Gastroesophageal sphincter (tissue), 3 donors: Measurements from ENCODE around the gene CYSTM1.

Source experiments
- EP300 ChIP-seq: sonication (generic); formaldehyde crosslinking; IDR thresholded peaks from one replicate; pipeline ENCODE4 v1.6.1; 2017; ENCODE audit warnings: antibody characterized with exemption, mild to moderate bottlenecking
- POLR2A ChIP-seq, 2 donors: fragments of 450-650 bp; IDR thresholded peaks; one replicate each; pipeline ENCODE4 v1.6.1; 2017; ENCODE audit warnings: antibody characterized with exemption in 2 of 2, mild to moderate bottlenecking in 2 of 2, moderate library complexity in 1 of 2
- POLR2AphosphoS5 ChIP-seq: sonication (generic); formaldehyde crosslinking; IDR thresholded peaks from one replicate; pipeline ENCODE4 v1.6.1; 2017; ENCODE audit warnings: antibody characterized with exemption
- TF ChIP-seq, protein P1 (sequence below), 4 experiments: fragments of 200-600 bp in 2 of 4; fragments of 450-650 bp in 2 of 4; sonication (generic) in 1 of 4; IDR thresholded peaks; one replicate each; pipeline ENCODE4 v1.5.1; 2017 to 2019; ENCODE audit warnings: antibody characterized with exemption in 4 of 4, mild to moderate bottlenecking in 2 of 4, moderate library complexity in 2 of 4

DNA sequence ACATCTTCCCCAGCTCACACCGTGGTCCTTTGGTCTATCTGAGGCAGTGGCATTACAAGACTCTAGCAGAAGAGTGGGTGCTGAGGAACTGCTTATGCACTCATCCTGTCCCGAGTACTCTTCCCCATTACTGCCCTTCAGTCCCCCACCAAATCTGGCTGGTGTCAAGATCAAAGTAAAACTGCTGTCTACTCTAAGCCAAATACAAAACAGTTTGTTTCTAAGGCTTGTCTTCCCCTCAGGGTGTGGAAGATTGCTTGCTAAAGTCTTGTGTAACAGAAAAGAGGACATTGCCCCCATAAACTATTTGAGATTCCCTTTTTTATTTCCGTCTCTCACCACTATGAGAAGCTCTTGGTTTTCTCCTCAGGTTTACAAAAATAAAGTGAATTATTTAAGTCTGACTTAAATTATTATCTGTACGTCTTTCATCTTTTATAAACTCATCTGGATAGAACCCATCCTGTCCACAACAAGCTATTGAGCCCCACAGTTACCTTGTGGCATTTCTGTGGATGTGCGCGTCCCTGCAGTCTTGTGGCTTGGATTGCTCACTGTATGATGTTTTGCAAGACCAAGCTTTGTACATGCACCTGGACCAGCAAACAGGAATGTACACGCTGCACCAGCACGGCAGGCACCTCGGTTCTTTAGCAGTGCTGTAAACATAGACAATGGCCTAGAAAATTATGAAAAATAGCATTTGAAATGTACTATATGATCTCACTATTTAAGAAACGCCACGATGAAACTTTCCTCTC is 61.0 kb downstream of the CYSTM1 start:
- TF ChIP-seq, protein P1, sequence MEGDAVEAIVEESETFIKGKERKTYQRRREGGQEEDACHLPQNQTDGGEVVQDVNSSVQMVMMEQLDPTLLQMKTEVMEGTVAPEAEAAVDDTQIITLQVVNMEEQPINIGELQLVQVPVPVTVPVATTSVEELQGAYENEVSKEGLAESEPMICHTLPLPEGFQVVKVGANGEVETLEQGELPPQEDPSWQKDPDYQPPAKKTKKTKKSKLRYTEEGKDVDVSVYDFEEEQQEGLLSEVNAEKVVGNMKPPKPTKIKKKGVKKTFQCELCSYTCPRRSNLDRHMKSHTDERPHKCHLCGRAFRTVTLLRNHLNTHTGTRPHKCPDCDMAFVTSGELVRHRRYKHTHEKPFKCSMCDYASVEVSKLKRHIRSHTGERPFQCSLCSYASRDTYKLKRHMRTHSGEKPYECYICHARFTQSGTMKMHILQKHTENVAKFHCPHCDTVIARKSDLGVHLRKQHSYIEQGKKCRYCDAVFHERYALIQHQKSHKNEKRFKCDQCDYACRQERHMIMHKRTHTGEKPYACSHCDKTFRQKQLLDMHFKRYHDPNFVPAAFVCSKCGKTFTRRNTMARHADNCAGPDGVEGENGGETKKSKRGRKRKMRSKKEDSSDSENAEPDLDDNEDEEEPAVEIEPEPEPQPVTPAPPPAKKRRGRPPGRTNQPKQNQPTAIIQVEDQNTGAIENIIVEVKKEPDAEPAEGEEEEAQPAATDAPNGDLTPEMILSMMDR (IDR thresholded peaks at IDR 0.05), result no peak
- TF ChIP-seq EP300 (no peak), POLR2A (IDR thresholded peaks at IDR 0.05) (no peak), POLR2AphosphoS5 (no peak)
